DOHH2 (cell line): Measurements from ENCODE around the gene MACROD1.

Experiments used
- H3F3A ChIP-seq: fragments of 200-600 bp; sonication (generic), shearing (Covaris generic); 2 replicates; pipeline ENCODE4 v1.6.0; 2016; ENCODE audit warnings: antibody characterized with exemption, mild to moderate bottlenecking; ENCODE audit not compliant: control insufficient read depth, insufficient read depth
- H3K27ac ChIP-seq: fragments of 200-600 bp; sonication (generic); 2 replicates; pipeline ENCODE4 v1.5.1; 2014; ENCODE audit warnings: low read depth, mild to moderate bottlenecking, low read length, moderate library complexity
- H3K27me3 ChIP-seq: fragments of 200-600 bp; sonication (generic); 2 replicates; pipeline ENCODE4 v1.6.1; 2014; ENCODE audit warnings: mild to moderate bottlenecking, low read length, mixed read lengths; ENCODE audit not compliant: control insufficient read depth
- H3K36me3 ChIP-seq: fragments of 200-600 bp; sonication (generic); 2 replicates; pipeline ENCODE4 v1.6.1; 2014; ENCODE audit warnings: mild to moderate bottlenecking, low read length, moderate library complexity, mixed read lengths; ENCODE audit not compliant: control insufficient read depth
- H3K4me1 ChIP-seq: fragments of 200-600 bp; sonication (generic); 2 replicates; pipeline ENCODE4 v1.6.1; 2014; ENCODE audit warnings: mild to moderate bottlenecking, low read length, mixed read lengths; ENCODE audit not compliant: control insufficient read depth
- H3K4me2 ChIP-seq: fragments of 200-600 bp; sonication (generic); 2 replicates; pipeline ENCODE4 v1.6.0; 2014; ENCODE audit warnings: mild to moderate bottlenecking, low read length, moderate library complexity
- H3K4me3 ChIP-seq: fragments of 200-600 bp; sonication (generic); 2 replicates; pipeline ENCODE4 v1.5.1; 2014; ENCODE audit warnings: mild to moderate bottlenecking, low read length, mixed read lengths
- H3K79me2 ChIP-seq: fragments of 200-600 bp; sonication (generic); 2 replicates; pipeline ENCODE4 v1.6.1; 2014; ENCODE audit warnings: mild to moderate bottlenecking, low read length, mixed read lengths; ENCODE audit not compliant: control insufficient read depth
- H3K9me2 ChIP-seq: fragments of 200-600 bp; sonication (generic); replicated peaks from 2 replicates; pipeline ENCODE4 v1.6.1; 2014; ENCODE audit warnings: mild to moderate bottlenecking, low read length, mixed read lengths; ENCODE audit not compliant: control insufficient read depth
- H3K9me3 ChIP-seq: fragments of 200-600 bp; sonication (generic); 2 replicates; pipeline ENCODE4 v1.6.1; 2014; ENCODE audit warnings: antibody characterized with exemption, low read length, mixed read lengths; ENCODE audit not compliant: control insufficient read depth, insufficient read depth
- H4K20me1 ChIP-seq: fragments of 200-600 bp; sonication (generic); 2 replicates; pipeline ENCODE4 v1.6.0; 2014; ENCODE audit warnings: low read depth, mild to moderate bottlenecking, antibody characterized with exemption, low read length, moderate library complexity; ENCODE audit not compliant: control insufficient read depth, insufficient read depth
- EZH2phosphoT487 ChIP-seq: fragments of 200-600 bp; sonication (generic); IDR thresholded peaks from 2 replicates; pipeline ENCODE4 v1.6.1; 2017; ENCODE audit warnings: borderline replicate concordance, mild to moderate bottlenecking, antibody characterized with exemption, low read length, moderate library complexity, mixed read lengths
- TF ChIP-seq, protein P1 (sequence below): fragments of 200-600 bp; sonication (generic); IDR thresholded peaks from one replicate; pipeline ENCODE4 v1.5.1; 2014; ENCODE audit warnings: antibody characterized with exemption, mild to moderate bottlenecking, low read depth, low read length; ENCODE audit not compliant: poor library complexity, severe bottlenecking

Gene MACROD1

GRCh38 chr11:64070314-64070681 lies 95.6 kb downstream of the MACROD1 start:
- Histone ChIP-seq H3K79me2 (no peaks in the 10 kb centered on the region), H3K36me3 (no peaks in the 10 kb centered on the region), H3K9me3 (no peaks in the 10 kb centered on the region), H3K4me1 (no peaks in the 10 kb centered on the region), H3K9me2 (no peaks in the 10 kb centered on the region), H3K4me2 (no peak overlapping the region), H3F3A (no peaks in the 10 kb centered on the region), H3K27me3 (no peaks in the 10 kb centered on the region), H4K20me1 (no peaks in the 10 kb centered on the region), H3K4me3 (no peak overlapping the region), H3K27ac (no peak overlapping the region)
- TF ChIP-seq EZH2phosphoT487: no peak
- TF ChIP-seq, protein P1, sequence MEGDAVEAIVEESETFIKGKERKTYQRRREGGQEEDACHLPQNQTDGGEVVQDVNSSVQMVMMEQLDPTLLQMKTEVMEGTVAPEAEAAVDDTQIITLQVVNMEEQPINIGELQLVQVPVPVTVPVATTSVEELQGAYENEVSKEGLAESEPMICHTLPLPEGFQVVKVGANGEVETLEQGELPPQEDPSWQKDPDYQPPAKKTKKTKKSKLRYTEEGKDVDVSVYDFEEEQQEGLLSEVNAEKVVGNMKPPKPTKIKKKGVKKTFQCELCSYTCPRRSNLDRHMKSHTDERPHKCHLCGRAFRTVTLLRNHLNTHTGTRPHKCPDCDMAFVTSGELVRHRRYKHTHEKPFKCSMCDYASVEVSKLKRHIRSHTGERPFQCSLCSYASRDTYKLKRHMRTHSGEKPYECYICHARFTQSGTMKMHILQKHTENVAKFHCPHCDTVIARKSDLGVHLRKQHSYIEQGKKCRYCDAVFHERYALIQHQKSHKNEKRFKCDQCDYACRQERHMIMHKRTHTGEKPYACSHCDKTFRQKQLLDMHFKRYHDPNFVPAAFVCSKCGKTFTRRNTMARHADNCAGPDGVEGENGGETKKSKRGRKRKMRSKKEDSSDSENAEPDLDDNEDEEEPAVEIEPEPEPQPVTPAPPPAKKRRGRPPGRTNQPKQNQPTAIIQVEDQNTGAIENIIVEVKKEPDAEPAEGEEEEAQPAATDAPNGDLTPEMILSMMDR: no peak

DNA sequence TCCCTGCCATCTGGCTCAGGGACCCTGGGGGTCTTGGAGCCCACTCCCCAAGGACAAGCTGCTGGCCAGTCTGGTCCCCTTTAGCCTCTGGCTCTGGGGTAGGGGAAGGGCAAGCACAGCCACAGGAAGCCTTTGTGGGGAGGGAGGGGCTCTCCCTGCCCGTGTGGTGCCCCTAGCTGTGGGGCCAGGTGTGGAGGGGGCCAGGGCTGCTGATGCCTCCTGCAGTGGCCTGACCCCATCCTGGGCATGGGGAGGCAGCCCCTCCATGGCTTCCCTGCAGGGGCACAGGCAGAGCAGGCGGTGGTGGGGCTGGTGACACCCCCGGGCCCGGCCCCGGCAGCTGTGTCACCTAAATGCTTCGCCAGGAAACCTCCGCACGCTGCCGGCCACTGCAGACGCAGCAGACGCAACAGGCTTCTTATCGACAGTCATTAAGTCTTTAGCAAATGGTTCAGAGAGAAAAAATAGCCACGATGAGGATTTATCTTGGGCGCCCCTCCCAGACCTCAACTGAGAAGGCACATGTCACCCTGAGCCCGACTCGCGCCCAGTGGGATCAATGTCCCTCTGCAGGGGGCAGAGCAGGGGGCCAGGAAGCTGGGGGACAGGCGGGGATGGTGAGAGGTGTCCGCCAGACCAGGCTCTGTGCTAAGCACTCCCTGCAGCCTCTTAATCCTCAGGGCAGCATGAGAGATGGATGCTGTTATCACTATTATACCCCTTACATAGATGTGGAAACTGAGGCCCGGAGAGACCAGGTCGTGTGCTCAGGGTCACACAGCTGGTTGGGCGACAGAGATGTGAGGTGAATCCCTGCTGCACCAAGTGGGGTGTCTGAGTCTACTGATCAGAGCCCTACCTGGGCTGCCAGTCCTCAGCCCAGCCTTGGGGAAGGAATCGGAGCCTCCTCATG lies 96.3 kb downstream of the MACROD1 start:
- H3F3A ChIP-seq: no peaks in the 10 kb centered on the region
- H3K79me2 ChIP-seq: no peaks in the 10 kb centered on the region
- no peaks in the 10 kb centered on the region for H3K9me3 ChIP-seq
- H3K9me2 ChIP-seq: no peaks in the 10 kb centered on the region
- H3K27ac ChIP-seq: no peak overlapping the region
- H3K27me3 ChIP-seq: no peaks in the 10 kb centered on the region
- TF ChIP-seq, protein P1: no peak
- TF ChIP-seq EZH2phosphoT487: no peak
- H3K36me3 ChIP-seq: no peaks in the 10 kb centered on the region
- H3K4me1 ChIP-seq: no peaks in the 10 kb centered on the region
- H3K4me2 ChIP-seq: no peak overlapping the region
- H4K20me1 ChIP-seq: no peaks in the 10 kb centered on the region
- H3K4me3 ChIP-seq: no peak overlapping the region

- Histone ChIP-seq H3K4me3 (no peak overlapping the region), H3K36me3 (no peaks in the 10 kb centered on the region), H3K79me2 (no peaks in the 10 kb centered on the region), H4K20me1 (no peaks in the 10 kb centered on the region), H3K27me3 (no peaks in the 10 kb centered on the region), H3K4me1 (no peaks in the 10 kb centered on the region), H3K9me3 (no peaks in the 10 kb centered on the region), H3K27ac (no peak overlapping the region), H3F3A (no peaks in the 10 kb centered on the region), H3K9me2 (no peaks in the 10 kb centered on the region), H3K4me2 (no peak overlapping the region)
- TF ChIP-seq, protein P1: no peak
Observed at GRCh38 chr11:64068705-64069400, 97.1 kb downstream of the MACROD1 start.
